COR-L47 (cell line): ENCODE data around the gene UBE4A.
A peak's percentile ranks its signal among the peaks of the same experiment; 100 is the strongest.

Experiments
- DNase-seq: peaks from one replicate; lab custom pipeline; 2025; lab: John Stamatoyannopoulos, UW

Gene UBE4A

GRCh38 chr11:118437208-118438125, 78.1 kb downstream of the UBE4A start:
- no peak for DNase-seq

GRCh38 chr11:118438314-118438931, 79.0 kb downstream of the UBE4A start:
- DNase-seq = peak; percentile 35

GRCh38 chr11:118439646-118440045, 80.2 kb downstream of the UBE4A start:
- DNase-seq = no peak

- no peak for DNase-seq
Measured at GRCh38 chr11:118441770-118442275, 82.4 kb downstream of the UBE4A start.

GRCh38 chr11:118442301-118442700, 82.9 kb downstream of the UBE4A start:
- DNase-seq = no peak

- DNase-seq = no peak
Measured at GRCh38 chr11:118442908-118443589, 83.6 kb downstream of the UBE4A start.

- no peak for DNase-seq
Measured at GRCh38 chr11:118443590-118444218, 84.3 kb downstream of the UBE4A start.

- no peak for DNase-seq
Measured at GRCh38 chr11:118447423-118447822, 88.0 kb downstream of the UBE4A start.

GRCh38 chr11:118448294-118448693, 88.9 kb downstream of the UBE4A start:
- no peak for DNase-seq
